ENCODE data around the gene PNMA8A. TPM values are rescaled to one million over a fixed set of nuclear protein-coding genes. Genes with fewer than 3 reads are reported as not detected.

Gene PNMA8A
- total and polyA plus RNA-seq, 2 of the 8 experiments (the other 6 are each of a cell fraction or from before 2014, with no cell fraction given), result 10.0 to 22.8 TPM

- H3K9ac ChIP-seq (replicated peaks in 1 of 4; ENCODE audit: extremely low read depth in 1 of 4, low read depth in 3 of 4, low read length in 3 of 4), result no peak overlapping the region
- no peaks in the 10 kb centered on the region for H3K9me3 ChIP-seq (ENCODE audit: insufficient read depth in 2 of 2, low read depth in 1 of 2, low read length in 1 of 2)
- H3K27me3 ChIP-seq (replicated peaks in 1 of 4; ENCODE audit: control insufficient read depth in 3 of 4, extremely low read depth in 1 of 4, insufficient read depth in 3 of 4, low read length in 3 of 4), result peaks cover 0 to 12% (median 4%) of the 10 kb centered on the region in 4 experiments; a peak in 6 of 7 replicates
- peaks cover 0 to 3% of the 10 kb centered on the region in 2 experiments for H4K20me1 ChIP-seq (replicated peaks in 1 of 2; ENCODE audit: control insufficient read depth in 1 of 2, insufficient read depth in 2 of 2, low read length in 2 of 2)
- no peak overlapping the region for H3K14ac ChIP-seq (ENCODE audit: insufficient read length)
- no peak overlapping the region for H2BK5ac ChIP-seq (ENCODE audit: low read depth, low read length)
- H2BK12ac ChIP-seq (ENCODE audit: low read depth, low read length), result no peak overlapping the region
- H3K23ac ChIP-seq (ENCODE audit: insufficient read length), result no peak overlapping the region
- no peak overlapping the region for H4K91ac ChIP-seq (replicated peaks; ENCODE audit: insufficient read length, low read length)
- H3K79me1 ChIP-seq (ENCODE audit: low read depth, low read length), result no peaks in the 10 kb centered on the region
- WGBS, 2 experiments (ENCODE audit: extremely low coverage in 1 of 2, insufficient coverage in 1 of 2, insufficient read length in 1 of 2, insufficient replicate concordance in 2 of 2, low coverage in 1 of 2, low lambda C conversion rate in 2 of 2, missing lambda C conversion rate in 1 of 2), result 78% methylated on average over 3 of the region's 3 CpGs; no CpG with 5 or more reads in 1 of the 2 experiments
- no peaks in the 10 kb centered on the region; the same call in 1 of the 2 replicates for H3K23me2 ChIP-seq (ENCODE audit: low read depth, low read length)
- no peak overlapping the region for H2AFZ ChIP-seq (ENCODE audit: low read length)
- H3K79me2 ChIP-seq (ENCODE audit: control insufficient read depth in 1 of 2, insufficient read depth in 2 of 2, low read length in 2 of 2), result no peaks in the 10 kb centered on the region
- peaks cover 0 to 12% (median 5%) of the 10 kb centered on the region in 4 experiments; a peak in 4 of 7 replicates for H3K4me1 ChIP-seq (replicated peaks in 1 of 4; ENCODE audit: control insufficient read depth in 3 of 4, insufficient read depth in 4 of 4, low read length in 3 of 4)
- no peak overlapping the region for H2BK15ac ChIP-seq (ENCODE audit: low read length)
- no peak overlapping the region for H2AK5ac ChIP-seq (ENCODE audit: low read depth, low read length)
- no peak for FAIRE-seq
- no peak overlapping the region for H3K4me2 ChIP-seq (ENCODE audit: insufficient read depth in 1 of 2, low read depth in 2 of 2, low read length in 2 of 2)
- no peak overlapping the region for H3K4ac ChIP-seq (replicated peaks; ENCODE audit: insufficient read length, low read depth, low read length)
- no peak overlapping the region for H4K8ac ChIP-seq (ENCODE audit: extremely low read depth, insufficient read depth, low read length)
- no peak overlapping the region for H3K56ac ChIP-seq (replicated peaks; ENCODE audit: insufficient read length, low read depth, low read length)
- no peak overlapping the region for H3K4me3 ChIP-seq (ENCODE audit: extremely low read depth in 1 of 4, insufficient read depth in 2 of 4, low read depth in 3 of 4, low read length in 4 of 4)
- H3K36me3 ChIP-seq (ENCODE audit: control insufficient read depth in 2 of 4, insufficient read depth in 4 of 4, low read length in 3 of 4), result no peaks in the 10 kb centered on the region
- no peak overlapping the region for H3K18ac ChIP-seq (ENCODE audit: extremely low read depth, low read length)
- no peak overlapping the region for H2BK120ac ChIP-seq (replicated peaks; ENCODE audit: low read depth, low read length)
- DNase-seq (ENCODE audit: low read depth in 1 of 2, low spot score in 2 of 2), result no peak
- no peak overlapping the region for H3K27ac ChIP-seq (ENCODE audit: low read depth, low read length)
- CTCF ChIA-PET (ENCODE audit: partially characterized antibody), result interaction anchor here (1.1 to 4.2 kb wide), 11 partner anchors 9 to 202 kb away, joined by 3 to 75 read pairs (median 3); partner anchors contain the start of gene PPP5C
- no peak overlapping the region for H2BK20ac ChIP-seq (ENCODE audit: low read length)
- POLR2A ChIA-PET (ENCODE audit: partially characterized antibody), result interaction anchor here (0.6 to 2.2 kb wide), 4 partner anchors 51 to 77 kb away, joined by 3 to 7 read pairs (median 4); partner anchors contain the start of gene CCDC8
- H4K5ac ChIP-seq (ENCODE audit: insufficient read length, low read depth, low read length), result no peak overlapping the region
- TF ChIP-seq SAP30 (IDR thresholded peaks at IDR 0.05; ENCODE audit: insufficient read depth, insufficient replicate concordance, low read length) (no peak), RNF2 (IDR thresholded peaks at IDR 0.05; ENCODE audit: borderline replicate concordance, low read depth, low read length, missing control alignments, poor library complexity, severe bottlenecking) (no peak), FOSL1 (IDR thresholded peaks at IDR 0.05; ENCODE audit: insufficient read depth, low read depth, low read length) (no peak), RBBP5 (IDR thresholded peaks at IDR 0.05; ENCODE audit: borderline replicate concordance, low read depth, low read length) (no peak), SP2 (IDR thresholded peaks at IDR 0.05; ENCODE audit: low read length) (no peak), NANOG (IDR thresholded peaks at IDR 0.05; ENCODE audit: insufficient read depth, low read depth, low read length, poor library complexity, severe bottlenecking) (no peak), EZH2 (IDR thresholded peaks at IDR 0.05; ENCODE audit: low read depth, low read length, severe bottlenecking) (no peak), ASH2L (IDR thresholded peaks at IDR 0.05; ENCODE audit: low read length) (no peak), SIN3A (conservative IDR thresholded peaks at IDR 0.05 in 1 of 2, IDR thresholded peaks at IDR 0.05 in 1 of 2; ENCODE audit: low read depth in 1 of 2, low read length in 2 of 2) (no peak), POLR2A (IDR thresholded peaks at IDR 0.05; ENCODE audit: control extremely low read depth in 1 of 2, low read depth in 2 of 2, low read length in 2 of 2) (no peak), KDM4A (IDR thresholded peaks at IDR 0.05; ENCODE audit: low read depth, low read length, severe bottlenecking) (no peak), SP1 (IDR thresholded peaks at IDR 0.05; ENCODE audit: low read depth, low read length) (no peak)
- TF ChIP-seq, protein P1, sequence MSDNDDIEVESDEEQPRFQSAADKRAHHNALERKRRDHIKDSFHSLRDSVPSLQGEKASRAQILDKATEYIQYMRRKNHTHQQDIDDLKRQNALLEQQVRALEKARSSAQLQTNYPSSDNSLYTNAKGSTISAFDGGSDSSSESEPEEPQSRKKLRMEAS (IDR thresholded peaks at IDR 0.05), result no peak
Observed at GRCh38 chr19:46482631-46483030, 11.3 kb upstream of the PNMA8A start.

Measured in H1 (cell line).